Dendritic cell treated with granulocyte-macrophage colony-stimulating factor and Interleukin-4, amounts not matched to agents 40 ng/mL and 50 ng/mL, for 4 days (primary cell): ENCODE data around the gene OTX2.

Source experiments
- H3K27ac Mint-ChIP-seq: one replicate; pipeline ENCODE4 v1.8.0; 2022; ENCODE audit warnings: mild to moderate bottlenecking, mixed read lengths
- H3K27me3 Mint-ChIP-seq: one replicate; pipeline ENCODE4 v1.8.0; 2022; ENCODE audit warnings: mild to moderate bottlenecking, mixed read lengths
- H3K36me3 Mint-ChIP-seq: one replicate; pipeline ENCODE4 v1.8.0; 2022; ENCODE audit warnings: low read depth, mixed read lengths
- H3K4me1 Mint-ChIP-seq: one replicate; pipeline ENCODE4 v1.8.0; 2022; ENCODE audit warnings: low read depth, mixed read lengths
- H3K4me3 Mint-ChIP-seq: one replicate; pipeline ENCODE4 v1.8.0; 2022; ENCODE audit warnings: mild to moderate bottlenecking, moderate library complexity, mixed read lengths
- H3K9me3 Mint-ChIP-seq: one replicate; pipeline ENCODE4 v1.8.0; 2022; ENCODE audit warnings: mixed read lengths
- intact Hi-C: fragments of 100-400 bp; cut with micrococcal nuclease; formaldehyde crosslinking; loops from one replicate; pipeline ENCODE4 v1.15.0; 2022

The OTX2 gene

DNA sequence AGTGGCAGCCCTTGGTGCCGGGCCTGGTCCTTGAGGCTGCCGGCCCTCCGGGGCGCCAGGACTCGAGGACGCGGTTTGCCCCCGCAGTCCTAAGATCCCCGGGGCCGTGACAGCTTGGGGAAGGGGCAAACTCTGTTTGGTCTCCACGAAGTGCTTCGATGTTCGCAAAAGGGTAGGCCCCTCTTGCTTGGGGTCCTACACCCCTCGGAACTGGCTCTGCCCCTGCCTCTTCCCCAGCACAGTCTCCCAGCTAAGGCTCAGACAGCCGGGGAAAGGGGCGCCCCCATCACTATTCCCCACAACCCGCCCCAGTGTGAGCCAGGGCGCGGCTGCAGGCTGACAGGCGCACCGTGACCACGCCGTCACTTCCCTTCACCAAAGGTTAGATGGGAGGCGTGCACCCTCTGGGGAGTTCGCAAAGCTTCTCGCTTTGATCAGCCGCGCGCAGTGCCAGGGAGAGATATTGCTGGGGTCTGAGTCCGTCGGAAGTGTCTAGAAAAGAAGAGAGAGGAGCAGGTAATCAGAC, 7.2 kb upstream of the OTX2 start:
- H3K27ac Mint-ChIP-seq: no peak overlapping the region

DNA sequence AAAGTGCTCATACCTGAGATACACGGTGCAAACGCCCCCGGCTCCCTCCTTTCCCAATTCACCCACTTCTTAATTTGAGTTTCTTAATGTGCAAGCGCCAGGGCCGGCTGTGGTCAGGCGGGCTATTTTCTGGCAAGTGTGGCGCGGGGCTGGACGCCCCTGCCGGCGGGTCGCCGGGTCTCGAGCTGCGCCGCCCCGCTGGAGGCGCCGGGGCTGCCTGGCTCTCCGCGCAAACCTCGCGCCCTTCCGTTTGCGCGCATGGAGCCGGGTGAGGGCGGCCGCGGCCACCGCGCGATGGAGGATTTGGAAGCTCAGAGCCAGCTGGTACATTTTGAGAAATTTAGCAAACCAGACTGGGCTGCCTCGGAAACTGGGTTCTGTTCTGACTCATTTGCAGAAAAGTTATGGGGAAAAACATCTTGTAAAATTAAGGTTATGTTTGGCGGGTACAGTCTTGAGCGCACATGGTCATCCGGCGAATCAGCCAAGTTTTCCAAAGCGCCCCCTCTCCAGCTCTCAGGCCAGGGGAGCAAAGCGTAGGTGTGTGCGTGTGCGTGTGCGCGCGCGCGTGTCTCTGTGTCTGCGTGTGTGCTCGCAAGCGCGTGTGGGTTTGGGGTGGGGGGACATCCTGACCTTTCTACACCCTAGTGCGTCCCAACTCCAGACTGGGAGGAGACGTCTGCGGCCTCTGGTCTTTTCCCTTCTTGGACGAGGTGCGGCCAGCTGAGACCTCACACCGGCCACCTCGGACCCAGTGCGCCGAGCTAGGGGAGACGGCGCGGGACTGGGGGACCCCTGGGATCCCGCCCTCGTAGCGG, 6.5 kb upstream of the OTX2 start:
- no peak overlapping the region for H3K27ac Mint-ChIP-seq
- no peaks in the 10 kb centered on the region for H3K9me3 Mint-ChIP-seq
- H3K4me1 Mint-ChIP-seq: no peaks in the 10 kb centered on the region
- no peak overlapping the region for H3K4me3 Mint-ChIP-seq
- intact Hi-C loops: no loop called here
- H3K27me3 Mint-ChIP-seq: peaks cover 62% of the 10 kb centered on the region
- H3K36me3 Mint-ChIP-seq: no peaks in the 10 kb centered on the region

More for the DNA sequence above, 7.2 kb upstream of the OTX2 start:
- Mint-ChIP-seq H3K4me3 (no peak overlapping the region), H3K9me3 (no peaks in the 10 kb centered on the region), H3K4me1 (no peaks in the 10 kb centered on the region), H3K27me3 (peaks cover 55% of the 10 kb centered on the region), H3K36me3 (no peaks in the 10 kb centered on the region)
- intact Hi-C loops: no loop called here

DNA sequence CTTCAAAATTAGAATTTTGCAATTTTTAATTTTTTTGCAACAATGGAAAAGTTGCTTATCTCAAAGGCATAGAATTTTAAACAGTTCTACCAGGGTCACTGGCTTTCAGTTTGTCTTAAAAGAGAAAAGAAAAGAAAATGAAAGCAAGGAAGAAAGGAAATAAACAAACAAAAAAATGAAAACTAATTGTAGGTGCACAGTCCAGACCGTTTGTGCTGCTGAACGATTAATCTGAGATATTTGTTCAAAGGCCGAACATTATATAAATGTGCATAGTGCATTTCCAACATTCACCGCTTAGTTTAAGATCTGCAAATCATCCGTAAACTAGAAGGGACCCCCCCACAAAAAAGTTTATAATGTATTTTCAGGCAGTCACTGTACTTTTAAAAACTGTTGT, 5.5 kb upstream of the OTX2 start:
- H3K36me3 Mint-ChIP-seq: no peaks in the 10 kb centered on the region

DNA sequence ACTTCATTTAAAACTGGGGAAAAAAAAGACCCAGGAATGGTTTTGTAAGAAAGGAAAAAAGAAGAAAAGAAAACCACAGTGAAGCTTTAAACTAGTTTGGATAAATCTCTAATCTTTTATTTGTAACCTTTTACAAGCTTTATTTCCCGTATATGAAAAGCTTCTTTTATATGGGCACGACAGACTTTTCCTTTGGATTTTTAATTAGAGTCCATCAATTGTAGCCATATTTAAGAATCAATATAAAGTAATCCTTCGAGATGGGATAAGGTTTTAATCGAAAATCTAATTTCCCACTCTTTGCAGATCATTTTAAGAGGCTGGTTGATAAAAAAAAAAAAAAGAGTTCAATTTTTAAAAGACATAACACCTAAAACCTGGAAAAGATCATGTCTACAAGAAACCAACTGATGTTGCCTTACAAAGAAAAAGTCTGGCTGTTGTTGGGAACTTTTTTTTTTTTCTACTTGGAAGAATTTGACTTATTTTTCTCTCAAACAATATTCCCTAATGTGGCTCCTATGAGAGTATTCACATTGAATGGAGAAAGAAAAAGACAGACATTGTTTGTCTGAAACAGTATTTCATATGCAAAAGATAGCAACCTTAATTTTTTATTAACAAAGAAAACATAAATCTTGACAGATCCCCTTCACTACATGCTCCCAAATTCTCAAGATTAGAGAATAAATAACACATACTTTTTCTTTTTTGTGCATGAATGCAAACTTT, 4.9 kb upstream of the OTX2 start:
- H3K4me1 Mint-ChIP-seq: no peaks in the 10 kb centered on the region
- intact Hi-C loops: no loop called here
- no peaks in the 10 kb centered on the region for H3K9me3 Mint-ChIP-seq
- peaks cover 73% of the 10 kb centered on the region for H3K27me3 Mint-ChIP-seq
- no peak overlapping the region for H3K27ac Mint-ChIP-seq
- H3K36me3 Mint-ChIP-seq: no peaks in the 10 kb centered on the region
- no peak overlapping the region for H3K4me3 Mint-ChIP-seq

More for the DNA sequence above, 5.5 kb upstream of the OTX2 start:
- H3K27me3 Mint-ChIP-seq: peaks cover 67% of the 10 kb centered on the region
- H3K4me3 Mint-ChIP-seq: no peak overlapping the region
- no peaks in the 10 kb centered on the region for H3K4me1 Mint-ChIP-seq
- intact Hi-C loops: no loop called here
- H3K27ac Mint-ChIP-seq: no peak overlapping the region
- no peaks in the 10 kb centered on the region for H3K9me3 Mint-ChIP-seq

DNA sequence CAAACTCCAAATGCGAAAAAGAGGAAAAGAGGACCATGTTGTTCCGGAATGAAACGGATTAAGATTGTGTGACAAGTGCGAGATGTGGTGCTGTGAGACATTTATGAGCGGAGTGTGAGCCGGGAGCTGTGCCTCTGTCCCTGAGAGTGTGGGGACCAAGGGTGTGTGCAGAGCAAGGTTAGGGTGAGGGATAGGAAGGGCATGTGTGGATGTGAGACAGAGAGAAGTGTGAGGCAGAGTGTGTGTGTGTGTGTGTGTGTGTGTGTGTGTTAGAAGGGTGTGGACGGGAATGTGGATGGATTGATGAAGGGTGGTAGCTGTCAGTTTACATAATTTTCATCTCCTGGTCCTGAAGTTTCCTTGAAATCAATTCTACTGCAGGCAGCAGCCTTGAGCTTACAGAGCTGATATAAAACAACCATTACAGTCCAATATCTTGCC, 4.3 kb upstream of the OTX2 start:
- no peak overlapping the region for H3K4me3 Mint-ChIP-seq
- no peaks in the 10 kb centered on the region for H3K9me3 Mint-ChIP-seq
- H3K36me3 Mint-ChIP-seq: no peaks in the 10 kb centered on the region
- no peak overlapping the region for H3K27ac Mint-ChIP-seq
- peaks cover 79% of the 10 kb centered on the region for H3K27me3 Mint-ChIP-seq
- intact Hi-C loops: no loop called here
- H3K4me1 Mint-ChIP-seq: no peaks in the 10 kb centered on the region

DNA sequence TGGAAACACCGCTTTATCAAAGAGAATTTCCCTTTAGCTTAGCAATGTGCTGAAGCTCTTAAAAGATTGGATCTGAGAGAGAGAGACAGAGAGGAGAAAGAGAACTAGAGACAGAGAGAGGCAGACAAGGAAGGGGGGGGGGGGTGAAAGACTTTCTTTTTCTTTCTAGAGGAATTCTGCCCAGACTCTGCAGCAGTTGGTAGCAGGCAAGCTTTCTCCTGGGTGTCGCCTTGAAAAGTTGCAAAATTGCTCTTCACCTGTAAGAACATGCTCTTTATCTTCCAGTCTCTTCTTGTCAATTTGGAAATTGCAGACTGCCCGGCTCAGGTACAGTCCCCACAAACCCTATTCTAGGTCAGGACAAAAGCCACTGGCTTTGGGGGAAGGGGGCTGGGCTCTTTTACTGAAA, 2.9 kb upstream of the OTX2 start:
- Mint-ChIP-seq H3K4me1 (no peaks in the 10 kb centered on the region), H3K4me3 (no peak overlapping the region), H3K27ac (no peak overlapping the region), H3K36me3 (no peaks in the 10 kb centered on the region), H3K9me3 (no peaks in the 10 kb centered on the region), H3K27me3 (peaks cover 88% of the 10 kb centered on the region)
- intact Hi-C loops: no loop called here

DNA sequence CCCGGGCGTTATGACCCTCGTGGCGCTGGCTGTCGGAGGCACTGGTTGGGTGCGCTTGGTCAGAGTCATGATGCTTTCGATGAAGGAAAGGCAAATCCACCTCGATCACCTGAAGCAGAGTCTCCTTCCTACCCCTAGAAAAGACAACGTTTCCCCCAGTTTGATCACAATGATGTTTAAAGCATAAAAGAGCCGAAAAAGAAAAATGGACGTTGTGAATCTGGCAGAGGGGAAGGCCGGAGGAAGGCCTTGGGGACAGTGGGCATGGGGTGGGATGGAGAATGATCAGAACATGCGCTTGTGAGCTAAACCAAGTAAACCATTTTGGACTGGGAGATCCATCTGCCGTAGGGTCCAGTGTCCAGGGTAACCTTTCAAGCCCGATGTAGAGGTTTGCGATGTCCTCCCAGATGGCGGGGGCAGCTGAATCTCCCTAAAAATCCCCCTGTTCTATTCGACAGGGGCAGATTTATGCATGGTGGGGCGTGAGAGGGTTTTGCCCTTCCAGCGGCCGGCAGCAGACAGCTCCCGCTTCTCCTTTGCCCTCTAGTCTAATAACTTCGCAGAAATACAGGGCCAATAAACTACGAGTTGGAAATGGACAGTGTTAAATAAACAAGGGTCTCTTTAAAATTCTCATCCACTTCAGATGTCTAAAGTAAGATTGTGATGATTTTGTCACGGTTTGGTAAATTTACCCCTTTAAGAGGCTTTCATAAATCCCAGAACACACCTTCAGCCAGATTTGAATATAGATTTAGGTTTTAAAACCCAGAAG, 2.3 kb upstream of the OTX2 start:
- Mint-ChIP-seq H3K36me3 (no peaks in the 10 kb centered on the region), H3K27ac (no peak overlapping the region), H3K4me3 (no peak overlapping the region), H3K27me3 (peaks cover 88% of the 10 kb centered on the region), H3K9me3 (no peaks in the 10 kb centered on the region), H3K4me1 (no peaks in the 10 kb centered on the region)
- intact Hi-C loops: no loop called here

DNA sequence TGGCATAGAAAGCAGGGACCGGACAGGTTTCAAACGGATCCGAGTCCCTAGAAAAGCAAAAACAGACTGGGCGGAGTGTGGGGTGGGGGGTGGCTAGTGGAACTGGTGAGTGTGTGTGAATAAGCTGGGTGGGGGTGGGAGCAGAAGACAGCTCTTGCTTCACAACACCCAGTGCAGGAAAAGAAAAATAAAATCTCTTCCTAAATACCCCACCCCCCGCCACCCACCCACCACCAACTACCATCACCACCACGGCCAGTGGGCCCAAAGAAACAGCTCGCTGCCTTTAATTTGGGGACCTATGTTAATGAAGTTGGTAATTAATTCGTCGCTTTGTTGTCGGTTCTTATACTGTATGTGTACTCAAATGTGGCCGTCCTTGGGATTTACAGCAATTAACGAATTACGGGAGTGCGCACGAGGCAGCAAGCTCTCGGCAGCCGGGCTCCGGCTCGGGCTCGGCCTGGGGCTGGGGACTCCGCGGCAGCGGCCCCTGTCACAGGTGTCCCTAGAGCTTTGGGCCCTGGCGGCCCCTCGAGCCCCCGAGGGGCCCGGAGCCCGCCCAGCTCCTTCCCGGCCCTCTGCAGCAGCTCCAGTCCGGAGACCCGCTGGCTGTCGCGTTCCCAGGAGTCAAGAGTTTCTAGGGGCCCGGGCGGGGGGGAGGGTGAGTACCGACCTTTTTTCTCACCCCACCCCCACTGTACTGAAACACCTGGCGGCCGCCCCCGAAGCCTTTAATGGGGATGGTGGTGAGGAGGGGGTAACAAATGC, 1.5 kb upstream of the OTX2 start:
- H3K4me1 Mint-ChIP-seq: no peaks in the 10 kb centered on the region

DNA sequence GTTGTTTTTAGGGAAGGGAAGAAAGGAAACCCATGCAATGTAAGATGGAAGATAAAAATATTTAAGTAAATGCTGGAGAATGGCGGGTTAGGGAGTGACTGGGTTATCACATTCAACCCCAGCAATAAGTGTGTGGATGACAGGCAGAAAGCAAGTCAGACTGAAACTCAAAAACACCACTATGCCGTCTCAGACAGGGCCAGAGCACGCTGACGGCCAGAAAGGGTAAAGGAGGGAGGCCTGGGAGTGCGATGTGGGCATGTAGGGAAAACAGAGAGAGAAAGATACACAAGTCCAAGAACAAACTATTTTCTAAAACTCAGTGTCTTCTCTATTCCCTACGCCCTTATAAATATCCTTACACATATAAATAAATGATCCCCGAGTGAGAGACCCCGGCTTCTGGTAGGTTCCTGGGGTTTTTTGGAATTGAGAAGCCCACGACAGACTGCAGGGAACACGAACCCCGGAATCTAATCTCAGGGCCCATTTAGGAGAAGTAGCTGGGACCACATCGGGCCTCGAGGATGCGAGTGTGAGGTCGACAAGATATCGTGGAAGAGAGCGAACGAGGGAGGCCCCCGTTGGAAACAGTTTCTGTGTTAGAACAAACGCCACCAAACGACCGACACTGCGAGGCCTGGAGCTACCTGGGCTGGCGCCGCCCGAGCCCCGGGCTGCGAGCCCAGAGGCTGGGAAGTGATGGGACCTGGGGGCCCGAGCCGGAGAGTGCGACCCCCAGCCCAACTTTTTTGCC, 735 bp upstream of the OTX2 start:
- H3K4me3 Mint-ChIP-seq: no peak overlapping the region
- H3K36me3 Mint-ChIP-seq: no peaks in the 10 kb centered on the region
- no peak overlapping the region for H3K27ac Mint-ChIP-seq
- H3K9me3 Mint-ChIP-seq: no peaks in the 10 kb centered on the region
- H3K4me1 Mint-ChIP-seq: no peaks in the 10 kb centered on the region
- intact Hi-C loops: no loop called here
- H3K27me3 Mint-ChIP-seq: peaks cover 87% of the 10 kb centered on the region

More for the DNA sequence above, 1.5 kb upstream of the OTX2 start:
- Mint-ChIP-seq H3K27me3 (peaks cover 85% of the 10 kb centered on the region), H3K4me3 (no peak overlapping the region), H3K9me3 (no peaks in the 10 kb centered on the region), H3K27ac (no peak overlapping the region), H3K36me3 (no peaks in the 10 kb centered on the region)
- intact Hi-C loops: no loop called here

DNA sequence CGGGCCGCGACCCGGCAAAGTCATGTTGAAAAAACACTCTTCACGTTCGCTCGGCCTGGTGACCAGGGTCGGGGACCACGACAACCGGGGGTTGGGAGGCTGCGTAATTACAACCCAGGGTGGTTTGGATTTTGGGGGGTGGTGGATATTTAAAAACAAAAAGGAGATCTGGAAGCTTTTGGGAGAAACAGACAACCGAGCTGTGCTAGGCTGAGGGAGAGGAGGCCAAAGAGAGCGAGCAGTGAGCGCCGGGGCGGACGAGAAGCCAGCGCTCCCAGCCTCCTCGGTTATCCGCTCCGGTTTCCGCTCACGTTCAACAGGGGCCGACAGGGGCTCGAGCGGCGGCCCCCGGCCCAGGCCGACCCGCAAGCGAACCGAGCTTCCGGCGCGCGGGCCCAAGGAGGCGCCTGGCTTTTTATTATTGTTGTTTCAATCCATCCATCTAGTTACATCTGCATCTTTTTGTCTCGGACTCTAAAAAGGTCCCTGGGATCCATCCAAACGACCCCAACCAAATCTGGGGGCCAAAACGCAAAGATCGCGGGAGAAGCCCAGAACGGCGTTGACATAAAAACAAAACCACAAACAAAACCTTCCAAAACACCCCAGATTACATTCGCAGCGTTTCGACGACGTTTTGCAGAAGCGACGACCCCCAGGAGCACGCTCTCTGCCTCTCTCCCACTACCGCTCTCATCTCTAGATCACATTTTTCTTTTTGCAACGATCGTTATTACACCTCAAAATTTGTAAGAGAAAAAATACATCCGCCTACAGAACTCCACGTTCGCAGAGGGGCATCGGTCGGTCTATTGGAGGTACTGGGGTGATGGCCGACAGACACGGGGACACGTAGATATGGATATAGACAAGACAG, 771 bp downstream of the OTX2 start:
- intact Hi-C loops: no loop called here

DNA sequence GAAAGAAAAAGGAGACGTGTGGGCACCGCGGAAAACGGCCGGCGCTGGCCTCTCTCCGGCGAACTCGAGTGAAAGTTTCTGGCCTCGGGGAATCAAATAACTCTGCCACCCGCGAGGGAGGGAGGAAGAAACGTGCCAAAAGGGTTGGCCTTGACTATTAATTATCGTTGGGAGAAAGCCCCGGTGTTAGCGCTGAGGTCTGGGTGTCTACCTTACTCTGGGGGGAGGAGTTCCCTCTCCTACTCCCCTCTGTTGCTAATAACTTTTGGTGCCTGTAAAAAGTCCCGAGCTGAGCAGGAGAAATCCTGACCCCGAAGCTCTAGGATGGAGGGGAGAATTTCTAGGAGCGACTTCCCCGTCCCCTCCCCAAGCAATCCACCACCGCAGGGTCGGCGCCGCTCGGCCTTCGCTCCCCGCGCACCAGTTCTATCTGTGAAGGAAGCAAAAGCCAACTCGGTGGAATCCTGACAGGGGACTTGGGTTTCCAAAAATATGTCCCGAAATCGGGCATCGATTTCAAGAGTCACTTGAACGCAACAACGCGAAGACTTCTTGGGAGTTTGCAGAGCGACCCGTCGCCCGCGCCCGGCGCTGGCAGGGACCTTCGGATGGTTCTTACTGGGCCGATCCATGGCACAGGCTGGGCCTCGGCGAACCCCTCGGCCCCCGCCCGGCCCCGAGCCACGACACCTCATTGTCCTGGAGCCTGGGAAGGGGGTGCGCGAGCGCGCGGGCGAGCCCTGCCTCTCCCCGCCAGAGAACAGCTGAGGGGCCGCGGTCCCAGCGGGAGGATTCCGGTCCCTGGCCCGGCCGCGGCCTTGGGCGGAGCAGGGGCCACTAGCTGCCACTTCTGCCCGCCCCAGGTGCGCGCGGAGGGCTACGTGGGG, 1.7 kb downstream of the OTX2 start:
- Mint-ChIP-seq H3K36me3 (no peaks in the 10 kb centered on the region), H3K4me3 (no peak overlapping the region), H3K27ac (no peak overlapping the region), H3K4me1 (no peaks in the 10 kb centered on the region), H3K27me3 (peaks cover 96% of the 10 kb centered on the region), H3K9me3 (no peaks in the 10 kb centered on the region)
- intact Hi-C loops: no loop called here

More for the DNA sequence above, 771 bp downstream of the OTX2 start:
- Mint-ChIP-seq H3K27me3 (peaks cover 92% of the 10 kb centered on the region), H3K9me3 (no peaks in the 10 kb centered on the region), H3K4me1 (no peaks in the 10 kb centered on the region), H3K36me3 (no peaks in the 10 kb centered on the region), H3K27ac (no peak overlapping the region), H3K4me3 (no peak overlapping the region)
